CD4-positive, alpha-beta memory T cell (primary cell): ENCODE measurements around the gene RNF217. TPM values are rescaled to one million over a fixed set of nuclear protein-coding genes. Genes with fewer than 3 reads are reported as not detected.

Source experiments
- polyA plus RNA-seq, 2 donors: library from polyadenylated mRNA; unstranded; fragments of 300-500 nt; fragmentation: Illumina TruSeq; gene quantifications; one replicate each; pipeline ENCODE4 v1.2.3, GENCODE V29; 2021
- total RNA-seq, 2 experiments: library from RNA; stranded (reverse); gene quantifications; one replicate each; pipeline ENCODE4 v1.2.3, GENCODE V29; 2021

RNF217 gene
- total and polyA plus RNA-seq, 4 experiments from 2014 or later = 0.03 to 0.86 (median 0.12) TPM

Other genes with a start within 250 kb of the RNF217 start
- gene TPD52L1, start 191.3 kb downstream of the RNF217 start, total RNA-seq = under 1 TPM; 0.33 to 0.35 TPM
- gene TPD52L1, start 191.3 kb downstream of the RNF217 start, polyA plus RNA-seq = under 1 TPM in 1 of 2 donors, not detected in 1; 0.62 TPM